Measurements from ENCODE around the gene NKAPL.

NKAPL gene

GRCh38 chr6:28274888-28275287, 15.8 kb downstream of the NKAPL start:
- Histone ChIP-seq H3K9ac (ENCODE audit: low read length) (no peak overlapping the region), H3K4me2 (ENCODE audit: low read length) (no peak overlapping the region), H3F3A (ENCODE audit: insufficient read depth, low read length) (no peaks in the 10 kb centered on the region), H3K27ac (ENCODE audit: low read depth, low read length, poor library complexity, severe bottlenecking) (no peak overlapping the region), H3K4me1 (ENCODE audit: insufficient read depth, low read length, severe bottlenecking) (no peaks in the 10 kb centered on the region), H4K20me1 (ENCODE audit: insufficient read depth, low read length) (no peaks in the 10 kb centered on the region), H2AFZ (ENCODE audit: low read length) (no peak overlapping the region), H3K9me3 (ENCODE audit: low read length) (no peaks in the 10 kb centered on the region), H3K79me2 (ENCODE audit: insufficient read depth, low read length) (no peaks in the 10 kb centered on the region), H3K27me3 (ENCODE audit: insufficient read depth, low read length) (no peaks in the 10 kb centered on the region), H3K36me3 (ENCODE audit: insufficient read depth, low read length) (peaks cover 46% of the 10 kb centered on the region), H3K4me3 (ENCODE audit: low read depth, low read length, poor library complexity, severe bottlenecking) (no peak overlapping the region), H3K9me2 (ENCODE audit: low read depth, low read length) (no peaks in the 10 kb centered on the region)
- TF ChIP-seq EZH2 (IDR thresholded peaks at IDR 0.05; ENCODE audit: borderline replicate concordance, low read length) (no peak), CTCF (IDR thresholded peaks at IDR 0.05; ENCODE audit: low read length) (no peak)

GRCh38 chr6:28277746-28278145, 18.6 kb downstream of the NKAPL start:
- H3F3A ChIP-seq (ENCODE audit: insufficient read depth, low read length) = no peaks in the 10 kb centered on the region
- no peaks in the 10 kb centered on the region for H3K79me2 ChIP-seq (ENCODE audit: insufficient read depth, low read length)
- no peak overlapping the region for H3K4me2 ChIP-seq (ENCODE audit: low read length)
- H3K27me3 ChIP-seq (ENCODE audit: insufficient read depth, low read length) = no peaks in the 10 kb centered on the region
- H4K20me1 ChIP-seq (ENCODE audit: insufficient read depth, low read length) = no peaks in the 10 kb centered on the region
- peaks cover 17% of the 10 kb centered on the region for H3K4me1 ChIP-seq (ENCODE audit: insufficient read depth, low read length, severe bottlenecking)
- peaks cover 40% of the 10 kb centered on the region for H3K36me3 ChIP-seq (ENCODE audit: insufficient read depth, low read length)
- H3K9ac ChIP-seq (ENCODE audit: low read length) = no peak overlapping the region
- H3K4me3 ChIP-seq (ENCODE audit: low read depth, low read length, poor library complexity, severe bottlenecking) = no peak overlapping the region
- no peak overlapping the region for H2AFZ ChIP-seq (ENCODE audit: low read length)
- no peaks in the 10 kb centered on the region for H3K9me2 ChIP-seq (ENCODE audit: low read depth, low read length)
- no peak overlapping the region for H3K27ac ChIP-seq (ENCODE audit: low read depth, low read length, poor library complexity, severe bottlenecking)
- H3K9me3 ChIP-seq (ENCODE audit: low read length) = no peaks in the 10 kb centered on the region
- TF ChIP-seq EZH2 (IDR thresholded peaks at IDR 0.05; ENCODE audit: borderline replicate concordance, low read length) (no peak), CTCF (IDR thresholded peaks at IDR 0.05; ENCODE audit: low read length) (no peak)

GRCh38 chr6:28280595-28281287, 21.6 kb downstream of the NKAPL start:
- peaks cover 17% of the 10 kb centered on the region for H3K4me1 ChIP-seq (ENCODE audit: insufficient read depth, low read length, severe bottlenecking)
- H3K9me2 ChIP-seq (ENCODE audit: low read depth, low read length) = no peaks in the 10 kb centered on the region
- peaks cover 33% of the 10 kb centered on the region for H3K36me3 ChIP-seq (ENCODE audit: insufficient read depth, low read length)
- H3K27ac ChIP-seq (ENCODE audit: low read depth, low read length, poor library complexity, severe bottlenecking) = no peak overlapping the region
- TF ChIP-seq CTCF (IDR thresholded peaks at IDR 0.05; ENCODE audit: low read length) (no peak), EZH2 (IDR thresholded peaks at IDR 0.05; ENCODE audit: borderline replicate concordance, low read length) (no peak)
- H3K4me3 ChIP-seq (ENCODE audit: low read depth, low read length, poor library complexity, severe bottlenecking) = peak overlapping the region; percentile 63
- H3K9me3 ChIP-seq (ENCODE audit: low read length) = no peaks in the 10 kb centered on the region
- no peak overlapping the region for H2AFZ ChIP-seq (ENCODE audit: low read length)
- no peaks in the 10 kb centered on the region for H3K27me3 ChIP-seq (ENCODE audit: insufficient read depth, low read length)
- H4K20me1 ChIP-seq (ENCODE audit: insufficient read depth, low read length) = no peaks in the 10 kb centered on the region
- no peaks in the 10 kb centered on the region for H3K79me2 ChIP-seq (ENCODE audit: insufficient read depth, low read length)
- H3K4me2 ChIP-seq (ENCODE audit: low read length) = peak overlapping the region; percentile 81
- peak overlapping the region; percentile 63; the same call in 1 of the 2 replicates for H3K9ac ChIP-seq (ENCODE audit: low read length)
- no peaks in the 10 kb centered on the region for H3F3A ChIP-seq (ENCODE audit: insufficient read depth, low read length)
